ENCODE data around the gene HYCC2.

Gene HYCC2

DNA sequence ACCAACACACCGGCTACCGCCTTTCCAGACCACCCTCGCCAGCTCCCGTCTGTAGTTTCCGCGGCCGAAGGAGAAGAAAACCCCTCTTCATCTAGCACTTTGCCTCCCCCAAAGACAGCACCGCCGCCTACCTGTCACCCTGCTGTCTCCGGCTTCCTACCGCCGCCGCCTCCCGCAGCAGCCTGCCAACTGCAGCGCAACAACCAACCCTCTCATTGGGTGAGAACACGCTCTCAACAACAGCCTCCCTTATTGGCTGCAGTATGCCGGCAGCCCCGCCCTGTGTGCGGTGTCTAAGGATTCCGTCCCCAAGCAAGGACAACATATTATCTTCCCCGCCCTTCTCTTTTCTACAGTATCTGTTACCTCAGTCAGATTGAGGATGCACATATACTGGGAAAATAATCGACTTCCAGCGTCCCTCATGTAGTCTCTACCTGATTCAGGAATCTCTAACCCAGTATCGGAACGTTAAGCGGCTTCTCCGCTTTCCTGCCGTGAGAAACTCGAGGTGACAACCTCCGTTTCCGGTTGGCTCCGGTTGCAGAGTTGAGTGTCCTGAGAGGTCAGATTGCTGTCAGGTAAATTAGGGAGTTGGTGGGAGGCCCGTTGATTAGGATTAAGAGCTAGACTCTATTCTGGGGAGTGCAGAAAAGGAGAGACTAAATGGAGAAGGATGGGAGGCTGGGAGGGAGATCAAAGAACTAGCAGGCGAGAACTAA is at the start of gene HYCC2, which contains the start of gene NDUFB3:
Gene HYCC2, minus strand, starts transcription at position 193 of the 722 bp plus-strand sequence. CDS start 47,662 bp downstream, outside the sequence.
Gene NDUFB3, plus strand, starts transcription at position 523 of the 722 bp plus-strand sequence. CDS start 6,882 bp downstream, outside the sequence.
- peak; percentile 91 for DNase-seq

DNA sequence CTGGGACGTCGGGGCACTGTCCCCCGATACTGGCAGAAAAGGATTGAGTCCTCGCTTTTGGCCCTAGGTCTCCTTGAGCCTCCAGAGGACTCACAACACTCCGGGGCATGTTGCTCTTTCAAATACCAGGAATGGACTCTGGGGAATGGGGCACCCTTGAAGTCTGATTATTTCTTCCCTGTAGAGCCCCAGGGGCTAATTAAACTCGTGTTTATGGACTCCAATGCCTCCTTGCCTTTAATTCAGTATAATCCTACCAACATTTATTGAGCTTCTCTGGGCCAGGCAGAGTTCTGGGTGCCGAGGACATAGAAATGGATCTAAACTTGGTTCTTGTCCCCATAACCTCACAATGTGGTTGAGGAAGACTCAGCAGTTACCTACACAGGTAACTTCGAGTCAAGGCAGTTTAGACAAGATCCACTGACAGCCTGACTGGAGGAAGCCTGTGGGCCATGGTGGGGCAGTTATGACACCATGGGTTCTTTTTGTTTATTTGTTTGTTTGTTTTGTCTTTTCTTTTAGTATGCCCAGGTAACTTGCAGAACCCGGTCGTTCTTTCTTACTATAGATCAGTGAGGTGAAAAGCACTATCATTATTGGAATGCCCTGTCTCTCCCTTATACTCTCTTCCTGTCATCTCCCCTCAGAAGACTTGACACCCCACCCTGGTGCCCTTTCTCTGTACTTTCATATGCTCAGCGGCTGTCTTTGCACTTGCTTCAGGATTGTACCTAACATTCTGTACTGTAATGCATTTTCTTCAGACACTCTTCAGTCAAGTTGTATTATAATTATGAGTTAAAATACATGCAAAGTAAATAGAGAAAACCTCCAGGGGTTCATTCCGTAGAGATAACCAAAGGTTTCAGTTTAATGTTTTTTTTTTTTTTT is 47.7 kb upstream of the HYCC2 start:
- no peak for DNase-seq

DNA sequence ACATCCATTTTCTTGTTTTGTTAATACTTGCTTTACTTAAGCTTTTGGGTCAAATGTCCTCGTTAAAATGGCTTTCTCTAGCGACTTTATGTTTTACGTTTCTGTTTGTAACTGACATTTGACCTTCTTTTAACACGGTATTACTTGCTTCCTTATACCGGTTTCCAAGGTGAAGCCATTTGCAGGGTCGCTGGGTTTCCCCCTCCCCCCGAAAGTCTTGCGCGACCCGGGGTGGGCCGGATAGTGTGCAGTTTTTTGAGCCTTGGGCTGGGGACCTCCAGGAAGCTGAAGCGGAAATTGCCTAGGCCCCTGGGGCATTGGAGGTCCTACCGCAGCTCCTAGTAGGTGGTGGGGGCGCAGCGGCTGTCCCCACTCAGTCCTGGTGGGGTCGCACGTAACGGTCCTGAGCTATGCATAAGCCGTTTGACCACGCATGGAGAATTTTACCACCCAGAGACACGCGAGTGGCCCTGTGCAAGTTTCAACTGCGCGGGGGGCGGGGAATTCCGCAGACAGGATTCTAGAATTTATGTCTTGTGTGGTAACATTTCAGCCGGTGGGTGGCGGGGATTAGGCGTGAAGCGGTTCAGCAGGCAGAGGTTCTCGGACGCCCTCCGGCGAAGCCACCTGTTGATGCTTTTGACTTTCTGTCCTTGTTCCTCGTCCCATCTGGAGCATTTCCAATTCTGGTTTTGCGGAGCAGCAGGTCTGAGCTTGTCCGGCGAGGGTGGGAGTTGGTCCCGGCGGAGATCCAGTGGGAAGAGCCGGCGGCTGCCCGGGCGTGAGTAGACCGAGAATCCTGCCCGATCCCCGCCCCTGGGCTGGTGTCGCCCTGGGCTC is 46.9 kb upstream of the HYCC2 start:
- peak; percentile 94 for DNase-seq

DNA sequence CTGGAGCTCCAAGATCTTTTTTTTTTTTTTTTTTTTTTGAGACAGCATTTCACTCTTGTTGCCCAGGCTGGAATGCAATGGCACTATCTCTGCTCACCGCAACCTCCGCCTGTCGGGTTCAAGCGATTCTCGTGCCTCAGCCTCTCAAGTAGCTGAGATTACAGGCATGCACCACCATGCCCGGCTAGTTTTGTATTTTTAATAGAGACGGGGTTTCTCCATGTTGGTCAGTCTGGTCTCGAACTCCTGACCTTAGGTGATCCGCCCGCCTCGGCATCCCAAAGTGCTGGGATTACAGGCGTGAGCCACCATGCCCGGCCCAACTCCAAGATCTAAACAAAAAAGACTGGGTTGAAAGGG is 46.2 kb upstream of the HYCC2 start:
- peak; percentile 77 for DNase-seq

DNA sequence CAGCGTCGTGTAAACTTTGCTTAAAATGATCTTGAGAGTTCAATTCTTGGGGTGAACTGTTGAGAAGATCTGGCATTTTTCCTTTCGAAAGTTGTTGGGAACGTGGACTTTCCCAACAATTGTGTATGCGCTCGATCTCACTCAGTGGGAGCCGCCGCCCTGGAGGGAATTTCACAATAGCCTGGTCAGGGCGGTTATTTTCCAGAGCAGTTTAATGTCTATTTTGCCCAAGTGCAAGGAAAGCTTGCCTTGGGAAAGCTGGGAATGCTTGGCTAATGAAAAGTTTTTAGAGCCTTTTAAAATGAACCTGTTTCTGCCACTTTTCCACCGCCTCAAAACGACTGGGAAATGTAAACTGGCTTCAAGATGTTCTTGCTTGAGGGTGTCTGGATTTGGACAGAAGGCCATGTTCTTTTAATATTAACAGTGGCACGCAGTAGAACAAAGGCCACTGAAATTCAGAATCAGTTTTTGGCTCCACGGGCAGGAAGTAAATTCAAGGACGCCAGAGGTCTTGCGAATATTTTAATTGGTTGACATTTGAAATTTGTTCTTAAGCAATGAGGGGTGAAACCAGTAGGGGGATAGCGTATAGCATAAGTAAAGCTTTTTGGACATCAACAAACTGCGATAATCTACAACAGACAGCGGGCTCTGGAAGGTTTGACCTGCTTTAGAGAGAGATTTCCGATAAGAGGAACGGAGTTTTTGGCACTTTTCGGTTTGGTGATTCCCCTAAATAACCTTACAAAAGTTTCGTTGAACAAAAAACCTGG is 45.7 kb upstream of the HYCC2 start:
- peak; percentile 64 for DNase-seq

DNA sequence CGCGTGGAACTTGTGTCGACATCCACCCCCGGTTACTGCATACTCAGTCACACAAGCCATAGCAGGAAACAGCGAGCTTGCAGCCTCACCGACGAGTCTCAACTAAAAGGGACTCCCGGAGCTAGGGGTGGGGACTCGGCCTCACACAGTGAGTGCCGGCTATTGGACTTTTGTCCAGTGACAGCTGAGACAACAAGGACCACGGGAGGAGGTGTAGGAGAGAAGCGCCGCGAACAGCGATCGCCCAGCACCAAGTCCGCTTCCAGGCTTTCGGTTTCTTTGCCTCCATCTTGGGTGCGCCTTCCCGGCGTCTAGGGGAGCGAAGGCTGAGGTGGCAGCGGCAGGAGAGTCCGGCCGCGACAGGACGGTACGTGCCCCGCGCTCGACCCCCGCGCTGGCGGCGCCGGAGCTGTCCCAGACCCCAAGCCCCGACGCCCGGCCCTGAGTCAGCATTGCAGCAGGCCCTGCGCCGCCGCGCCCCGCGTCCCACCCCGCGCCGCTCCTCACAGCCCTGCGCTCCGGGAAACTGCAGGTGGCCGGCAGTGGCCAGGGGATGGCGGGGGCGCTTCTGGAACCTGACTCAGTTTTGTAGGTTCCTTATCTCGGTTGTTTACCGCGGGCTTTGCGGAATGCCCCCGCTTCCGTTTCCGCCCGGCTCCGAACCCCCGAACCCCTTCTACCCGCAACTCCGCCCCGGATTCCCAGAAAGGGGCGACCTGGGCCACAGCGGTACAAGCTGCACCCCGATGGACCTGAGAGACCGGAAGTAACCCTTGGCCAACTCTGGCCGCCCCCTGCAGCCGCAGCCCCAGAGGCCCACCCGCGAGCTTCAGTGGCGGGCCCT is 44.9 kb upstream of the HYCC2 start, which contains the start of gene CFLAR:
Gene CFLAR, plus strand, starts transcription at position 50 of the 844 bp plus-strand sequence. CDS start 13,702 bp downstream, outside the sequence.
- DNase-seq: peak; percentile 91

DNA sequence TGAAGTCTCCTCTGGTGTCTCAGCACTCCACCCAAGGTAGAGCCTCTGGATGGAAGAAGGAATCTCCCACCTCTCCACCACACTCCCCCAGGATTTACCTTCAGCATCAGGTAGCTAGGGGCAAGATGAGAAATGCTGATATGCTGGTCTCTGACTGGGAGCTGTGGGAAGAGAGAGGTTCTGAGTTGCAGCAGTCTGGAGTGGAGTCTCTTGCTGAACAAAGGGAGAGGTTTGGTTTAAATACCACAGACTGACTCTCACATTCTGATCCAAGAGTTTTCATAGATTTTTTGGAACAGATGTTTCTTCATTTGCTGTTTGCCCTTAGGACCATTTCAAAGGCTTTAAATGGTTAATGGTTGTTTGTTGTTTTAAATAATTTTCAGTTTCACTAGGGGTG is 43.4 kb upstream of the HYCC2 start:
- DNase-seq: no peak

DNA sequence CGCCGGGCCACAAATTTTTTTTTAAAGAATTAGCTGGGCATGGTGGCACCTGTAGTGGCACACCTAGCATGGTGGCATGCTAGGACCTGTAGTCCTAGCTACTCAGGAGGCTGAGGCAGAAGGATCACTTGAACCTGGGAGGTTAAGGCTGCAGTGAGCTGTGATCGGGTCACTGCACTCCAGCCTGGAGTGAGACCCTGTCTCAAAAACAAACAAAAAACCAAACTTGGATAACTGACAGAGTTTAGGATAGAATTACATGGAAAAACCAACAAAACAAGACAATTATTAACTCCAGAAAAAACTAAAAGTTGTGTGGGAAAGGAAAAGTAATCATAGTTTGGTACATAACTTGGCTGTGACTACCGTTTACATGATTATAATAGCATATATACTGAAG is 42.9 kb upstream of the HYCC2 start:
- DNase-seq: no peak

DNA sequence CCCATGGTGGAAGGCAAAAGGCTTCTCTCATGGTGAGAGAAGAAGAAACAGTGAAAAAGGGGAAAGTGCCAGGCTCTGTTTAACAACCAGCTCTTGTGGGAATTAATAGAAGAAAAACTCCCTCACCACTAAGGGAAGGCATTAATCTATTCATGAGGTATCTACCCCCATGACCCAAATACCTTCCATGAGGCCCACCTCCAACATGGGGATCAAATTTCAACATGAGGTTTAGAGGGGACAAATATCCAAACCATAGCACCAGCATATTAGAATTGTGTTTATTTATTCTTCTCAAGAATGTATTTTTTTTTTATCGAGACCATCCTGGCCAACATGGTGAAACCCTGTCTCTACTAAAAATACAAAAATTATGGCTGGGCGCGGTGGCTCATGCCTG is 39.6 kb upstream of the HYCC2 start:
- DNase-seq: no peak

DNA sequence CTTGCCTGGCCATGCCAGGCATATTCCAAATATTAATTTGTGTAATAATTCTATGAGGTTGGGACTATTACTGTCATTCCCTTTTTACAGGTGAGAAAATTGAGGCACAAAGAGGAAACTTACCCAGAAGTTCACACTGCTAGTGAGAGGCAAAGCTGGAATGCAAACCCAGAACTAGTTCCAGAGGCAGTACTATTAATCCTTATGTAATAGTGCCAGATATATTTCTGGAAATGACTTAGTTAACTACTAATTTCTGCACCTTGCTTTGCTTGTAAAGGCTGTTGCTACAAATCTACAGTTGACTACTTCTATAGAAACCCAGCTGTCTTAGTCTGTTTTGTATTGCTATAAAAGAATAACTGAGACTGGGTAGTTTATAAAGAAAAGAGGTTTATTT is 39.1 kb upstream of the HYCC2 start:
- DNase-seq: no peak

DNA sequence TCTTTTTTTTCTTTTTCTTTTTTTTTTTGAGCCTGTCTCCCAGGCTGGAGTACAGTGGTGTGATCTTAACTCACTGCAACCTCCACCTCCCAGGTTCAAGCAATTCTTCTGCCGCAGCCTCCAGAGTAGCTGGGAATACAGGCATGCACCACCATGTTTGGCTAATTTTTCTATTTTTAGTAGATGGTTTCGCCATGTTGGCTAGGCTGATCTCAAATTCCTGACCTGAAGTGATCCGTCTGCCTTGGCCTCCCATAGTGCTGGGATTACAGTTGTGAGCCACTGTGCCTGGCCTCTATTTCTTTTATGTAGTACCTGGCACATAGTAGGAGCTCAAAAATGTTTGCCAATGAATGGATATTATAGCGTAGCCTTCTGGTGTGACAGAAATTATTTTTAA is 37.7 kb upstream of the HYCC2 start:
- no peak for DNase-seq

DNA sequence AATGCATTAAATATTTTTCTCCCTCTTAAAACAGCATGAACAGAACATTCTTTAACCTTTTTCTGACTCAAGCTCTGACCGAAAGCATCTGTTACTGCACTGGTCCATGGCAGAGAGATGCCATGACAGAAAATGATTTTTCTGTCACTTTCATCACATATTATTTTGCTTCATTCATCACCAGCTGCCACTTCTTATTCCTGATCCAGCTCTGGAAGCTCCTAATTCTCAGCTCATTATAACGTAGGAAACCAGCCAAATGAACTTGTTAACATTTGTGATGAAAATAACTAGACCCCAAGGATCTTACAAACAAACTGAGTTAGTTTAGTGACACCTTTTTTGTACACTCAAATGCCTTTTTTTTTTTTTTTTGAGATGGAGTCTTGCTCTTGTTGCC is 36.9 kb upstream of the HYCC2 start:
- no peak for DNase-seq

DNA sequence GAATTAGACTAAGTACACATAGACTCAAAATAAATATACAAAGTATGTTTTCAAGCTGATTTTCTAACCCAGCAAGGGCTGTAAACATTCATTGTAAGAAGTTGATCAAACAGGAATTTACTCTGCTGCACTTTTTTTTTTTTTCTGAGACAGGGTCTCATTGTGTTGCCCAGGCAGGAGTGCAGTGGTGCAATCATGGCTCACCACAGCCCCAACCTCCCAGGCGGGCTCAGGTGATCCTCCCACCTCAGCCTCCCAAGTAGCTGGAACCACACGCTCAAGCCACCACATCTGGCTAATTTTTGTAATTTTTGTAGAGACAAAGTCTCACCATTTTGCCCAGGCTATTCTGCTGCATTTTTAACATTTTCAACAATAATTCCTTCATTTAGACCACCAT is 36.2 kb upstream of the HYCC2 start:
- DNase-seq: no peak

DNA sequence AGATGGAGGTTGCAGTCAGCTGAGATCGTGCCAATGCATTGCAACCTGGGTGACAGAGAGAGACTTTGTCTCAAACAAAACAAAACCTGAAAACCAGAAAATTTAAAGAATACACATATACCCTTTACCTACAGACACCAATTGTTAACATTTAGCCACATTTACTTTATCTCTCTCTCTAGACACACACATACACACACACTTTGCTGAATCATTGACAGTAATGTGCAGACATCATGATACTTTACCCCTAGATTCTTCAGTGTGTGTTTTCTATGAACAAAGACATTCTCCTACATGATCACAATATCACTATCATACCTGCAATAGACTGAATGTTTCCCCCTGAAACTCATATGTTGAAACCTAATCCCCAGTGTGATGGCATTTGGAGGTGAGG is 34.3 kb upstream of the HYCC2 start:
- no peak for DNase-seq

DNA sequence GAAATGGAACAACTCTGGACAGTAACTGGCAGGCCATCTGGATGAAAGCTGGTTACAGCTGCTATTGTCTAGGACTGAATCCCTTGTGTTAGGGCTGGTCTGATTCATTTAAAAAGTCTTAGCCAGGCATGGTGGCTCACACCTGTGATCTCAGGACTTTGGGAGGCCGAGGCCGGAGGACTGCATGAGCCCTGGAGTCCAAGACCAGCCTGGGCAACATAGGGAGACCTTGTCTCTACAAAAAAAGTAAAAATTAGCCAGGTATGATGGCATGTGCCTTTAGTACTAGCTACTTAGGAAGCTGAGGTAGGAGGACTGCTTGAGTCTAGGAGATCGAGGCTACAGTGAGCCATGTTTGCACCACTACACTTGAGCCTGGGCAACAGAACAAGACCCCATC is 29.0 kb upstream of the HYCC2 start:
- no peak for DNase-seq

DNA sequence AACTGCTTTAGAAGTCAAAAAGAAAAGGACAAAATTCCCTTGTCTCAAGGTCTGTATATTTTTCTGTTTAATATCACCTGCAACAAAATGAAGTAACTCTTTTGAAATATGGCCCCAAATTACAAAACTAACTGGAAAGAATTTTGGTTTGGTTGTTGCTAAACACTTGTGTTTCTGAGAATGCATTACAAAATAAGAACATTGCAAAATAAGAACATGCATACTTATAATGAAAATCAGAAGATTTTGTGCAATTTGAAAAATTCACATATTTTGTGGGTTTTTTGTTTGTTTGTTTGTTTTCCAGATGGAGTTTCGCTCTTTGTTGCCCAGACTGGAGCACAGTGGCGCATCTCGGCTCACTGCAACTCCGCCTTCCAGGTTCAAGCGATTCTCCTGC is 22.1 kb upstream of the HYCC2 start:
- no peak for DNase-seq

DNA sequence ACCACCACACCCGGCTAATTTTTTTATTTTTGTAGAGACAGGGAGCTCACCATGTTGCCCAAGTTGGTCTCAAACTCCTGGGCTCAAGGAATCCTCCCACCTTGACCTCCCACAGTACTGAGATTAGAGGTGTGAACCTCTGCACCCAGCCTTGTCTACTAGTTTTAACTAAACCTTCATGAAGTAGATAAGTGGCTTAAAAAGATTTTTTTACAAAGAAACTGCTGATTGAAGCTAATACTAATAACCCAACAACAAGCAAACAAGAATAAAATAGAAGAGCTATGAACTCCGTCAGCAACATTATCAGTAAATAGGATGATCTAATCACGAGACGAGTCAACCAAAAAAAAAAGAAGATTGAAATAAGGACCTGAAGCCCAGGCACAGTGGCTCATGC is 19.1 kb upstream of the HYCC2 start:
- DNase-seq: no peak

DNA sequence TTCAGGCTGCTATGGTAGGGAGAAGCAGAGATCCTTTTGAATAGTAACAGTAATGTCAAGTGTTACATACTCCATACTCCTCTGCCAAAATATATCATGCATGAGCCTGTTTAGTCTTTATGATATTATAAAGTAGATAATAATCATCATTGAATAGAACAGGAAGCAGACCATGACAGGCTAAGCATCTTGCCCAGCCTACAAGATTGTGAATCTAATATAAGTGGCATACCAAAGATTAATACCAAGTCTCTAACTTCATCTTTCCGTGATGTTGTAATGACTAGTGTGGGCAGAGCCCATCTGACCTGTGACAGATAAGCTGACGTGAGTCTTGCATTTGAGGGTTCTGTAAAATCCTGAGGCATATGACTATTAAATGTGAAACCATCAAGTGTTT is 13.4 kb upstream of the HYCC2 start:
- no peak for DNase-seq

DNA sequence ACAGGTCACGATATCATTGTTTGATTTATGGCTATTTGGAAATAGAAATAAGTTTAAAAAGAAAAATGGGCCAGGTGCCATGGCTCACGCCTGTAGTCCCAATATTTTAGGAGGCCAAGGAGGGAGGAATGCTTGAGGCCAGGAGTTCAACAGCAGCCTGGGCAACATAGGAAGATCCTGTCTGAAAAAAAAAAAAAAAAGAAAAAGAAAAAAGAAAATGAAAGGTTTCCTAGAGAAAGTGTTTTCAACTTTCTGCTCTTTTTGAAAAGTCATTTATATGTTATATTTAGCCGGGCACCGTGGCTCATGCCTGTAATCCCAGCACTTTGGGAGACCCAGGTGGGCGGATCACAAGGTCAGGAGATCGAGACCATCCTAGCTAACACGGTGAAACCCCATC is 3.5 kb upstream of the HYCC2 start:
- no peak for DNase-seq

DNA sequence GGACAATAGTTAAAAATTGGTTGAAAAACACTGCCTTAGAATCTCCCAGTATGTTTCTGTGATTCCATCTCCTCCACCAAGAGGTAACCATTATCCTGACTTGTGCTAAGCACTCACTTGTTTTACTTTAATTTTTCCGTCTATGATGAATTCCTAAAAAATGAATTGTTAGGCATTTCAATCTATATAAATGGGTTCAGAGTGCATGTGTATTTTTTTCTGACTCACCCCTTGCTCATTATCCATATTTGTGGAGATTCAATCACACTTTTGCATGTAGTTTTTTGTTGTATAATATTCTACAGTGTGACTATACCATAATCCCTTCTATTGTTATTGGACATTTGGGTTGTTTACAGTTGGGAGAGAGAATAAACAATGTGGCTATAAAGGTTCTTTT is 1.6 kb upstream of the HYCC2 start:
- no peak for DNase-seq

DNA sequence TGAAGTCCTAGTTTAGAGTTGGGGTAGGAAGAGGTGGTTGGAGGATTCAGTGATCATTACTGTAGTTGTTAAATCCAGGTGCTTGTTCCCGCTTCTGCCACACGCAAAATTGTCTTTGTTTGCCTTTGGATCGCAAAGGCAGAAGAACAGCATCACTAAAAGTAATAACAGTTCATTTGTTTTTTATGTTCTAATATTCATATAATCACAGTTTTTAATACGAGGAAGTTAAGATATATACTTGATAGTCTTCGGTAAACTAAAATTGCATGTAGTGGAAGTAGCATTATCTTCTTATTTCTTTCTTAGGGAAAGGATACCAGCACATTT is 695 bp upstream of the HYCC2 start:
- DNase-seq: no peak

Measured in activated CD8-positive, alpha-beta memory T cell treated with anti-CD3 and anti-CD28 coated beads for 24 hours (primary cell).